Head of caudate nucleus (tissue), 42 donors: ENCODE results near the gene BRMS1.
A peak's percentile ranks its signal among the peaks of the same experiment; 100 is the strongest.
"Not testable (repeated sequence)": the region's sequence is repeated elsewhere in the genome, so short reads cannot be mapped to it uniquely, and the experiment has no call there.

Experiments used
- DNase-seq, 42 donors: peaks; one replicate each; pipeline versions ENCODE4 v3.0.0 to v3.0.0-alpha.2; 2020 to 2021; ENCODE audit warnings: mixed read lengths in 7 of 42
- intact Hi-C: fragments of 100-400 bp; cut with DNase I; formaldehyde crosslinking; loops from one replicate; pipeline ENCODE4 v1.15.0; 2022

Gene BRMS1

GRCh38 chr11:66314561-66315497, 30.1 kb downstream of the BRMS1 start:
- intact Hi-C loops, result no loop called here
- DNase-seq, result peak in 1 of 42 donors; percentile 3

GRCh38 chr11:66314186-66314501, 30.8 kb downstream of the BRMS1 start:
- intact Hi-C loops, result no loop called here
- no peak for DNase-seq

- intact Hi-C loops, result no loop called here
- peak in 1 of 42 donors; percentile 3 for DNase-seq
Observed at GRCh38 chr11:66313321-66314185, 31.4 kb downstream of the BRMS1 start.

GRCh38 chr11:66312549-66313320, 32.2 kb downstream of the BRMS1 start:
- intact Hi-C loops, result no loop called here
- peak; percentile 92 to 98 (median 96) for DNase-seq

GRCh38 chr11:66311965-66312548, 32.8 kb downstream of the BRMS1 start:
- intact Hi-C loops, result no loop called here
- DNase-seq, result peak; percentile 65 to 95 (median 85)

GRCh38 chr11:66311470-66311964, 33.4 kb downstream of the BRMS1 start:
- intact Hi-C loops, result no loop called here

GRCh38 chr11:66310803-66311440, 34.0 kb downstream of the BRMS1 start:
- intact Hi-C loops, result not testable (repeated sequence)
- DNase-seq, result peak in 1 of 42 donors; percentile 2

More at GRCh38 chr11:66311470-66311964, 33.4 kb downstream of the BRMS1 start:
- no peak for DNase-seq

GRCh38 chr11:66310324-66310723, 34.6 kb downstream of the BRMS1 start:
- intact Hi-C loops, result no loop called here
- DNase-seq, result no peak

GRCh38 chr11:66309475-66309874, 35.4 kb downstream of the BRMS1 start:
- no peak for DNase-seq
- intact Hi-C loops, result no loop called here

GRCh38 chr11:66302656-66303055, 42.2 kb downstream of the BRMS1 start:
- intact Hi-C loops, result no loop called here
- DNase-seq, result no peak

GRCh38 chr11:66299186-66299585, 45.7 kb downstream of the BRMS1 start:
- intact Hi-C loops, result no loop called here
- DNase-seq, result no peak

GRCh38 chr11:66297610-66298009, 47.3 kb downstream of the BRMS1 start:
- intact Hi-C loops, result no loop called here
- no peak for DNase-seq

GRCh38 chr11:66294626-66295620, 50.0 kb downstream of the BRMS1 start:
- DNase-seq, result no peak
- intact Hi-C loops, result no loop called here

GRCh38 chr11:66293777-66294625, 50.9 kb downstream of the BRMS1 start:
- intact Hi-C loops, result no loop called here
- no peak for DNase-seq

- intact Hi-C loops, result no loop called here
- DNase-seq, result no peak
Observed at GRCh38 chr11:66293352-66293751, 51.6 kb downstream of the BRMS1 start.
